Fibroblast of lung (primary cell): ENCODE data around the gene CAMK1D. TPM values are rescaled to one million over a fixed set of nuclear protein-coding genes. Genes with fewer than 3 reads are reported as not detected.

Experiments
- DNase-seq, 2 donors: peaks; one replicate each; pipeline versions ENCODE4 v3.0.0 to v3.0.0-alpha.2; 2010; ENCODE audit warnings: low read depth in 2 of 2
- H2AFZ ChIP-seq: 2 replicates; pipeline ENCODE4 v1.5.1; 2012; ENCODE audit warnings: low read length, control low read depth, inconsistent platforms
- H3K27ac ChIP-seq: 2 replicates; pipeline ENCODE4 v1.5.1; 2011; ENCODE audit warnings: low read length, control low read depth; ENCODE audit not compliant: insufficient read depth
- H3K27me3 ChIP-seq: 2 replicates; pipeline ENCODE4 v1.5.1; 2011; ENCODE audit warnings: mild to moderate bottlenecking, low read length; ENCODE audit not compliant: control insufficient read depth, insufficient read depth
- H3K36me3 ChIP-seq: 2 replicates; pipeline ENCODE4 v1.5.1; 2011; ENCODE audit warnings: low read length; ENCODE audit not compliant: control insufficient read depth, insufficient read depth
- H3K4me1 ChIP-seq: 2 replicates; pipeline ENCODE4 v1.5.1; 2011; ENCODE audit warnings: low read length; ENCODE audit not compliant: control insufficient read depth, insufficient read depth; ENCODE audit errors: extremely low read depth
- H3K4me2 ChIP-seq: 2 replicates; pipeline ENCODE4 v1.5.1; 2011; ENCODE audit warnings: low read length, control low read depth; ENCODE audit not compliant: insufficient read depth; ENCODE audit errors: extremely low read depth
- H3K4me3 ChIP-seq, 4 experiments: fragments of 200-600 bp in 1 of 4; sonication (generic) in 1 of 4; replicated peaks in 1 of 4; 2 replicates each; pipeline ENCODE4 v1.5.1; 2011 to 2016; ENCODE audit warnings: low read length in 4 of 4, low read depth in 3 of 4, mild to moderate bottlenecking in 3 of 4, control low read depth in 2 of 4, inconsistent platforms in 1 of 4, mixed read lengths in 1 of 4; ENCODE audit not compliant: insufficient read depth in 1 of 4; ENCODE audit errors: control extremely low read depth in 1 of 4
- H3K79me2 ChIP-seq: 2 replicates; pipeline ENCODE4 v1.5.1; 2012; ENCODE audit warnings: mild to moderate bottlenecking, low read length, inconsistent platforms; ENCODE audit not compliant: control insufficient read depth, insufficient read depth
- H3K9ac ChIP-seq: 2 replicates; pipeline ENCODE4 v1.5.1; 2011; ENCODE audit warnings: mild to moderate bottlenecking, low read length, control low read depth; ENCODE audit not compliant: insufficient read depth
- H3K9me3 ChIP-seq: 2 replicates; pipeline ENCODE4 v1.5.1; 2012; ENCODE audit warnings: low read depth, low read length; ENCODE audit not compliant: control insufficient read depth, insufficient read depth
- H4K20me1 ChIP-seq: 2 replicates; pipeline ENCODE4 v1.5.1; 2011; ENCODE audit warnings: low read length; ENCODE audit not compliant: control insufficient read depth, insufficient read depth; ENCODE audit errors: extremely low read depth
- CTCF ChIP-seq, 2 donors: IDR thresholded peaks in 1 of 2; conservative IDR thresholded peaks in 1 of 2; 1 replicate in 1 of 2; 2 replicates in 1 of 2; pipeline ENCODE4 v1.5.1; 2011 to 2012; ENCODE audit warnings: low read length in 2 of 2, control low read depth in 1 of 2, inconsistent platforms in 1 of 2, low read depth in 1 of 2, mild to moderate bottlenecking in 1 of 2
- EZH2 ChIP-seq: IDR thresholded peaks from 2 replicates; pipeline ENCODE4 v1.5.1; 2012; ENCODE audit warnings: low read length, control low read depth, mild to moderate bottlenecking; ENCODE audit errors: missing control alignments
- polyA plus RNA-seq, 2 donors: library from polyadenylated mRNA; depleted of rRNA in 1 of 2; stranded (reverse) in 1 of 2; unstranded in 1 of 2; fragments of >200 nt; gene quantifications; 2 replicates each; pipeline ENCODE4 v1.2.1, GENCODE V29; 2011 to 2012; ENCODE audit warnings: missing spikeins in 1 of 2
- total RNA-seq: library from RNA; depleted of rRNA; stranded (reverse); fragments of >200 nt; gene quantifications from 2 replicates; pipeline ENCODE4 v1.2.1, GENCODE V29; 2014

The CAMK1D gene
- total and polyA plus RNA-seq, 2 donors (not counting 1 experiment from before 2014, with no cell fraction given): 2.3 TPM

GRCh38 chr10:12675186-12675585, 325.8 kb downstream of the CAMK1D start:
- H3K9me3 ChIP-seq: no peaks in the 10 kb centered on the region
- H4K20me1 ChIP-seq: no peaks in the 10 kb centered on the region
- no peak for TF ChIP-seq CTCF (conservative IDR thresholded peaks at IDR 0.05 in 1 of 2, IDR thresholded peaks at IDR 0.05 in 1 of 2; ENCODE audit: low read depth in 1 of 2, low read length in 2 of 2)
- TF ChIP-seq EZH2: no peak
- H3K4me3 ChIP-seq: no peak overlapping the region
- no peaks in the 10 kb centered on the region for H3K79me2 ChIP-seq
- no peaks in the 10 kb centered on the region for H3K36me3 ChIP-seq
- H3K4me1 ChIP-seq: no peaks in the 10 kb centered on the region
- no peak overlapping the region for H2AFZ ChIP-seq
- H3K27ac ChIP-seq: no peak overlapping the region
- H3K27me3 ChIP-seq: no peaks in the 10 kb centered on the region
- DNase-seq: no peak
- H3K4me2 ChIP-seq: no peak overlapping the region
- no peak overlapping the region for H3K9ac ChIP-seq

- TF ChIP-seq CTCF (conservative IDR thresholded peaks at IDR 0.05 in 1 of 2, IDR thresholded peaks at IDR 0.05 in 1 of 2; ENCODE audit: low read depth in 1 of 2, low read length in 2 of 2): no peak
Measured at GRCh38 chr10:12679636-12680035, 330.3 kb downstream of the CAMK1D start.

GRCh38 chr10:12681252-12681651, 331.9 kb downstream of the CAMK1D start:
- Histone ChIP-seq H3K4me2 (no peak overlapping the region), H4K20me1 (no peaks in the 10 kb centered on the region), H3K27me3 (no peaks in the 10 kb centered on the region), H3K4me3 (no peak overlapping the region), H3K4me1 (no peaks in the 10 kb centered on the region), H3K79me2 (no peaks in the 10 kb centered on the region), H3K36me3 (no peaks in the 10 kb centered on the region), H3K9ac (no peak overlapping the region), H3K27ac (no peak overlapping the region), H2AFZ (no peak overlapping the region), H3K9me3 (no peaks in the 10 kb centered on the region)
- TF ChIP-seq CTCF (conservative IDR thresholded peaks at IDR 0.05 in 1 of 2, IDR thresholded peaks at IDR 0.05 in 1 of 2; ENCODE audit: low read depth in 1 of 2, low read length in 2 of 2) (no peak), EZH2 (no peak)
- no peak for DNase-seq

More at GRCh38 chr10:12679636-12680035, 330.3 kb downstream of the CAMK1D start:
- Histone ChIP-seq H4K20me1 (no peaks in the 10 kb centered on the region), H3K27me3 (no peaks in the 10 kb centered on the region), H2AFZ (no peak overlapping the region), H3K27ac (no peak overlapping the region), H3K9ac (no peak overlapping the region), H3K4me1 (no peaks in the 10 kb centered on the region), H3K9me3 (no peaks in the 10 kb centered on the region), H3K4me2 (no peak overlapping the region), H3K79me2 (no peaks in the 10 kb centered on the region), H3K36me3 (no peaks in the 10 kb centered on the region), H3K4me3 (no peak overlapping the region)
- no peak for DNase-seq
